Prostate gland (tissue), 2 donors: ENCODE results near the gene INAFM1.

Experiments used
- CTCF ChIP-seq, 4 experiments: fragments of 200-600 bp in 2 of 4; fragments of 450-650 bp in 2 of 4; sonication (generic) in 2 of 4; IDR thresholded peaks; 1 replicate in 3 of 4; 2 replicates in 1 of 4; pipeline ENCODE4 v1.5.1; 2016 to 2019; ENCODE audit warnings: antibody characterized with exemption in 4 of 4, mild to moderate bottlenecking in 2 of 4, moderate library complexity in 2 of 4
- POLR2AphosphoS5 ChIP-seq: sonication (generic); formaldehyde crosslinking; IDR thresholded peaks from one replicate; pipeline ENCODE4 v1.6.1; 2017; ENCODE audit warnings: antibody characterized with exemption

- no peak for TF ChIP-seq POLR2AphosphoS5
- TF ChIP-seq CTCF (IDR thresholded peaks at IDR 0.05), result no peak
Measured at GRCh38 chr19:47310323-47310722, 35.6 kb downstream of the INAFM1 start.
